Calu3 (cell line): Measurements from ENCODE around the gene RNLS. TPM values are rescaled to one million over a fixed set of nuclear protein-coding genes. Genes with fewer than 3 reads are reported as not detected.
A peak's percentile ranks its signal among the peaks of the same experiment; 100 is the strongest.

ENCODE experiments used
- Bru-seq: library from RNA; stranded (reverse); fragments of 400-500 nt; gene quantifications from one replicate; lab custom pipeline; 2021; lab: Mats Ljungman, UMichigan
- BruChase-seq, 2 experiments: library from RNA; stranded (reverse); fragments of 400-500 nt; gene quantifications; one replicate each; lab custom pipeline; 2021; lab: Mats Ljungman, UMichigan
- BruUV-seq: library from RNA; stranded (reverse); fragments of 400-500 nt; replicated peaks from 2 replicates; lab custom pipeline; 2021; lab: Mats Ljungman, UMichigan
- CTCF ChIA-PET: fragments of 300-600 bp; sonication (Branson Sonifier 250); formaldehyde crosslinking; loops from one replicate; lab custom pipeline; 2022; ENCODE audit warnings: antibody characterized with exemption; lab: Charles Lee
- DNase-seq: peaks from one replicate; pipeline ENCODE4 v3.0.0; 2022
- H3K27ac Mint-ChIP-seq: one replicate; pipeline ENCODE4 v1.8.0; 2022; ENCODE audit warnings: mixed read lengths; ENCODE audit not compliant: unreplicated experiment
- H3K27me3 Mint-ChIP-seq: one replicate; pipeline ENCODE4 v1.8.0; 2022; ENCODE audit warnings: mixed read lengths; ENCODE audit not compliant: unreplicated experiment
- H3K36me3 Mint-ChIP-seq: one replicate; pipeline ENCODE4 v1.8.0; 2022; ENCODE audit warnings: mild to moderate bottlenecking, moderate library complexity, mixed read lengths; ENCODE audit not compliant: insufficient read depth, unreplicated experiment
- H3K4me1 Mint-ChIP-seq: one replicate; pipeline ENCODE4 v1.8.0; 2022; ENCODE audit warnings: mild to moderate bottlenecking, low read depth, mixed read lengths; ENCODE audit not compliant: unreplicated experiment
- H3K4me3 Mint-ChIP-seq: one replicate; pipeline ENCODE4 v1.8.0; 2022; ENCODE audit warnings: mild to moderate bottlenecking, low read depth, moderate library complexity, mixed read lengths; ENCODE audit not compliant: unreplicated experiment
- H3K9me3 Mint-ChIP-seq: one replicate; pipeline ENCODE4 v1.8.0; 2022; ENCODE audit warnings: low read depth, mixed read lengths; ENCODE audit not compliant: unreplicated experiment
- CTCF ChIP-seq: fragments of 200-600 bp; IDR thresholded peaks from one replicate; pipeline ENCODE4 v1.8.0; 2022; ENCODE audit warnings: antibody characterized with exemption; ENCODE audit not compliant: unreplicated experiment
- intact Hi-C: fragments of 100-400 bp; cut with micrococcal nuclease; formaldehyde crosslinking; loops from one replicate; pipeline ENCODE4 v1.10.0; 2022; ENCODE audit not compliant: unreplicated experiment
- long read RNA-seq: library from polyadenylated mRNA; stranded (forward); transcript quantifications from one replicate; pipeline ENCODE4 v2.0.0, GENCODE V29; 2022
- total RNA-seq: library from RNA; stranded (reverse); gene quantifications from 2 replicates; pipeline ENCODE4 v1.2.3, GENCODE V29; 2022

The RNLS gene
- total RNA-seq (6.3 and 7.1 TPM in 2 replicates), Bru-seq, nascent RNA (percentile 41 among the genes with signal in this experiment), BruChase-seq, experiment 1, labeled RNA remaining after a 6-hour chase (percentile 37 among the genes with signal in this experiment), BruChase-seq, experiment 2, labeled RNA remaining after a 2-hour chase (percentile 37 among the genes with signal in this experiment)
- long read RNA-seq, partial matches to known transcripts = 0 of 1 reads
- long read RNA-seq, other reads (novel, unspliced or antisense) = 1 of 1 reads

DNA sequence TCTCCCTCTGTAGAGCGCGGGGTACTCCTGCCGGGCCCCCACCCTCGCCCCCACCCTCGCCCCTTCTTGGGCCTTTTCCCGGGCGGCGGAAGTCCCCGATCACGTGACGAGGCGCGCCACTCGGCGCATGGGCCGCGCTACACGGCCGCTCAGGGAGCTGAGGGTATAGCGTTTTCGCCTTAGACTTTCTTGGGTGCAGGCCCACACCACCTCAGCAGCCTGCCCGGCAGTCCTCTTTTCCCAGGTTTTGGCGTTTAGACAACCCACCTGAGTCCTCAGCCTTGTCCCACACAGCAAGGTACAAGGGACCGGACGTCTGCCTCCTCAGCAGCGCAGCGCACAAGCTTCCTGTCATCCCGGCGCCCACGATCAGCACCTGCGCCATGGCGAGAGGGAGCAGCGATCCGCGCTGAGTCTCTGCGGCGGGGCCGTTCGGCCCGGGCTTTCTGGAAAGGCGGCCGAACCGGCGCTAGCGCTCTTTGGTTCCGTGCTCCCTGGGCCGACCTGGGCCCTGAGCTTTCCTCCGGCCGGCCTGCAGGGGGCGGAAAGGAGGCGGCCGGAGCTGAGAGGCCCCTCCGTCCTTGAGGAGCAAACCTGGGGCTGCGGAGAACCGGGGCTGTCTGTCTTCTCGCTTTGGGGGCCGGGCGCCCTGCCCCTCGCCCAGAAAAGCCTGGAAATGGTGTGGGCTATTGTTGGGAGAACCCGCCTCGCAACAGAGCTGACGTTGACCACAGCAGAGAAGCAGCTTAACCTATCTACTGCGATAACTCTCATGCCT is at the start of gene RNLS:
Gene RNLS (minus strand): TSS at position 513 of the 778 bp plus-strand sequence.
- peak; percentile 75 for TF ChIP-seq CTCF
- H3K9me3 Mint-ChIP-seq = no peaks in the 10 kb centered on the region
- intact Hi-C loops = no loop called here
- DNase-seq = peak; percentile 62
- peaks cover 9% of the 10 kb centered on the region for H3K36me3 Mint-ChIP-seq
- H3K4me3 Mint-ChIP-seq = peak within 1 kb of the TSS; percentile 86
- H3K4me1 Mint-ChIP-seq = peaks cover 6% of the 10 kb centered on the region
- CTCF ChIA-PET = interaction anchor here (0.5 to 1.2 kb wide), 10 partner anchors 13 to 1914 kb away, joined by 3 to 5 read pairs (median 3); no protein-coding TSS in a partner anchor
- BruUV-seq = no TSS peak
- H3K27me3 Mint-ChIP-seq = no peaks in the 10 kb centered on the region
- peak within 1 kb of the TSS; percentile 83 for H3K27ac Mint-ChIP-seq

- intact Hi-C loops = no loop called here
- no peak for TF ChIP-seq CTCF
- Mint-ChIP-seq H3K4me3 (no peak overlapping the region), H3K4me1 (no peaks in the 10 kb centered on the region), H3K27ac (no peak overlapping the region), H3K36me3 (no peaks in the 10 kb centered on the region), H3K9me3 (no peaks in the 10 kb centered on the region), H3K27me3 (no peaks in the 10 kb centered on the region)
- no peak for DNase-seq
- CTCF ChIA-PET = no interaction called here
- BruUV-seq = no TSS peak
These were observed 41.7 kb upstream of the RNLS start for GRCh38 chr10:88624840-88625239.

- intact Hi-C loops = no loop called here
- no TSS peak for BruUV-seq
- Mint-ChIP-seq H3K9me3 (no peaks in the 10 kb centered on the region), H3K36me3 (no peaks in the 10 kb centered on the region), H3K4me3 (no peak overlapping the region), H3K27ac (no peak overlapping the region), H3K4me1 (no peaks in the 10 kb centered on the region), H3K27me3 (no peaks in the 10 kb centered on the region)
- no peak for TF ChIP-seq CTCF
- DNase-seq = no peak
- CTCF ChIA-PET = no interaction called here
These were observed 40.7 kb upstream of the RNLS start for GRCh38 chr10:88623835-88624234.

DNA sequence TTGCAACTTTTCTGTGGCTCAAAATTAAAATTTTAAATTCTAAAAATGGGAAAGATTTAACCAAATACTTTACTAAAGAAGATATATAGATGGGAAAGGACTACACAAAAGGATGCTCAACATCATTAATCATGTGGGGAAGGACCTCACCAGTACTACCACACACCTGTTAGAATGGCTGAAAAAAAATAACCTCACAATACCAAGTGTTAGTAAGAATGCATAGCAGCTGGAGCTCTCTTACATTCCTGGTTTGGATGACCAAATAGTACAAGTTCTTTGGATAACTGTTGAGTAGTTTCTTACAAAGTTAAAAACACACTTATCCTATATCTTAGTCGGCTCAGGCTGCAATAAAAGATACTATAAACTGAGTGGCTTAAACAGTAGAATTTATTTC is 37.3 kb upstream of the RNLS start:
- TF ChIP-seq CTCF = no peak
- BruUV-seq = no TSS peak
- no peak for DNase-seq
- no peaks in the 10 kb centered on the region for H3K4me1 Mint-ChIP-seq
- intact Hi-C loops = no loop called here
- H3K36me3 Mint-ChIP-seq = no peaks in the 10 kb centered on the region
- no peaks in the 10 kb centered on the region for H3K27me3 Mint-ChIP-seq
- H3K27ac Mint-ChIP-seq = no peak overlapping the region
- H3K9me3 Mint-ChIP-seq = no peaks in the 10 kb centered on the region
- H3K4me3 Mint-ChIP-seq = no peak overlapping the region
- CTCF ChIA-PET = no interaction called here
